ENCODE data around the gene CLUH.

DNA sequence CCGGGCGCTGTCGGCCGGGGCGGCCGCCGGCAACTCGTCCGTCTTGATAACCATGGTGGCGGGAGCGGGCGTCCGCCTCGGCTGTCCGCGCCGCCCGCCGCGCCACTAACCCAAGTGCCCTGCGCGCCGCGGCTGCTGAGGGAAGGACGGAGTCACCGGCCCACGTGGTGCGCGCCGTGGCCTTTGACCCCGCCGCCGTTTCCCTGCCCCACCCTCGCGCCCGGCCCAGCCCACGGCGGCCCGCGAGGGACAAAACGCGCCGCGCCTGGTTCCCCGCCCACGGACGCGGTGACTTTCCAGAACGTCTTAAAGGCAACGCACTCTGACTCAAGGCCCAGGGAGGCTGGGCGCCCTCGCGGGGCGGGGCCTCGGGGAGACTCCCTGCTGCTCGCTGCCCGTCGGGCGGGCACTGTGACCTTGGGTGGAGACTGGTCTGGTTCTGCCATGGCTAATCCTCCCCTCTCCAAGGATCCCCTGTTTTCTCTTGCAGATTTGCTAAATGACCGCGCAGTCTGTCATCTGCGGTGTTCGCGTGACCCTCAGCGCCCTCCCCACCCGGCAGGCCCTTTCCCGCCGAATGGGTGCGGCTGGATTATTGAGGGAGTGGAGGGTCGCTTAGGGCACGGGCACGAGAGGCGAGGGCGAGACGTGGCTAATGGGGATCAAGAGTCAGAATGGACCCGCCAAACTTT, at the start of gene CLUH:
- TF ChIP-seq, protein P1, sequence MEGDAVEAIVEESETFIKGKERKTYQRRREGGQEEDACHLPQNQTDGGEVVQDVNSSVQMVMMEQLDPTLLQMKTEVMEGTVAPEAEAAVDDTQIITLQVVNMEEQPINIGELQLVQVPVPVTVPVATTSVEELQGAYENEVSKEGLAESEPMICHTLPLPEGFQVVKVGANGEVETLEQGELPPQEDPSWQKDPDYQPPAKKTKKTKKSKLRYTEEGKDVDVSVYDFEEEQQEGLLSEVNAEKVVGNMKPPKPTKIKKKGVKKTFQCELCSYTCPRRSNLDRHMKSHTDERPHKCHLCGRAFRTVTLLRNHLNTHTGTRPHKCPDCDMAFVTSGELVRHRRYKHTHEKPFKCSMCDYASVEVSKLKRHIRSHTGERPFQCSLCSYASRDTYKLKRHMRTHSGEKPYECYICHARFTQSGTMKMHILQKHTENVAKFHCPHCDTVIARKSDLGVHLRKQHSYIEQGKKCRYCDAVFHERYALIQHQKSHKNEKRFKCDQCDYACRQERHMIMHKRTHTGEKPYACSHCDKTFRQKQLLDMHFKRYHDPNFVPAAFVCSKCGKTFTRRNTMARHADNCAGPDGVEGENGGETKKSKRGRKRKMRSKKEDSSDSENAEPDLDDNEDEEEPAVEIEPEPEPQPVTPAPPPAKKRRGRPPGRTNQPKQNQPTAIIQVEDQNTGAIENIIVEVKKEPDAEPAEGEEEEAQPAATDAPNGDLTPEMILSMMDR (IDR thresholded peaks at IDR 0.05), result no peak
- TF ChIP-seq NFIC (IDR thresholded peaks at IDR 0.05; ENCODE audit: borderline replicate concordance), result no peak

All from SK-N-SH (cell line).